HUES64 (cell line): ENCODE results near the gene SNAP25.

Experiments
- H3K27ac ChIP-seq: 2 replicates; pipeline ENCODE4 v1.7.0; 2013; ENCODE audit warnings: low read depth, low read length, inconsistent platforms
- H3K27me3 ChIP-seq: 2 replicates; pipeline ENCODE4 v1.6.1; 2013; ENCODE audit warnings: mild to moderate bottlenecking, low read length; ENCODE audit not compliant: insufficient read depth
- H3K36me3 ChIP-seq: 2 replicates; pipeline ENCODE4 v1.6.1; 2013; ENCODE audit warnings: mild to moderate bottlenecking, low read length; ENCODE audit not compliant: insufficient read depth
- H3K4me1 ChIP-seq: 2 replicates; pipeline ENCODE4 v1.6.1; 2013; ENCODE audit warnings: mild to moderate bottlenecking, low read length, moderate library complexity; ENCODE audit not compliant: insufficient read depth
- H3K4me3 ChIP-seq: 2 replicates; pipeline ENCODE4 v1.5.1; 2013; ENCODE audit warnings: mild to moderate bottlenecking, low read length, moderate library complexity
- H3K9ac ChIP-seq: 2 replicates; pipeline ENCODE4 v1.6.1; 2013; ENCODE audit warnings: mild to moderate bottlenecking, low read depth, low read length
- H3K9me3 ChIP-seq: 2 replicates; pipeline ENCODE4 v1.6.1; 2013; ENCODE audit warnings: low read depth, low read length; ENCODE audit not compliant: insufficient read depth
- WGBS: fragments of 150-250, 120-280 bp; methylation state at CpG from one replicate; pipeline ENCODE4 v1.1.7; 2013; ENCODE audit warnings: missing lambda C conversion rate; 5-methylcytosine and 5-hydroxymethylcytosine counted together

The SNAP25 gene

GRCh38 chr20:10342152-10342551, 123.5 kb downstream of the SNAP25 start:
- no peak overlapping the region for H3K27ac ChIP-seq
- no peaks in the 10 kb centered on the region for H3K27me3 ChIP-seq
- no peaks in the 10 kb centered on the region for H3K36me3 ChIP-seq
- H3K4me1 ChIP-seq, result peaks cover 8% of the 10 kb centered on the region; the same call in 1 of the 2 replicates
- 88% methylated on average over 1 of the region's 1 CpG for WGBS
- no peak overlapping the region for H3K4me3 ChIP-seq
- no peak overlapping the region for H3K9ac ChIP-seq
- peaks cover 8% of the 10 kb centered on the region for H3K9me3 ChIP-seq

DNA sequence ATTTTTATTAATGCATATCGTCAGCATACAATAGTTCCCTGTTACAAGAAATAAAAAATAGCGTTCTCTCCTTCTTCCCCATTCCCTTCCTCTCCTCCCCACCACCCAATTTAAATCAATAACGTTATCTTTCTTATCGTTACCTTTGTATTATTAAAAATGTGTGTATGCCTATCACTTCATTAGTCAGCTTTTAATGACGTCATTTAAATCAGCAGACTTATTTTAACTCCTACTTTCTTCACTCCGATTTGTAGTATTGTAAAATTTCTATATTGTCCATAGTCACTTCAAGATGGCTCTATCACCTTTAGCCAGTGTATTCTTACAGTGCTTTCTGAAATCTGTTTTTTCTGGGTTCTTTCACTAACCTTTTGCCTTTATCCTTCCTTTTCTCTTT, 126.3 kb downstream of the SNAP25 start:
- no peaks in the 10 kb centered on the region for H3K27me3 ChIP-seq
- H3K27ac ChIP-seq, result no peak overlapping the region
- no peaks in the 10 kb centered on the region for H3K36me3 ChIP-seq
- H3K4me3 ChIP-seq, result no peak overlapping the region
- H3K4me1 ChIP-seq, result peaks cover 8% of the 10 kb centered on the region; the same call in 1 of the 2 replicates
- no peak overlapping the region for H3K9ac ChIP-seq
- H3K9me3 ChIP-seq, result peaks cover 8% of the 10 kb centered on the region
- WGBS, result 91% methylated on average over 5 of the region's 6 CpGs

DNA sequence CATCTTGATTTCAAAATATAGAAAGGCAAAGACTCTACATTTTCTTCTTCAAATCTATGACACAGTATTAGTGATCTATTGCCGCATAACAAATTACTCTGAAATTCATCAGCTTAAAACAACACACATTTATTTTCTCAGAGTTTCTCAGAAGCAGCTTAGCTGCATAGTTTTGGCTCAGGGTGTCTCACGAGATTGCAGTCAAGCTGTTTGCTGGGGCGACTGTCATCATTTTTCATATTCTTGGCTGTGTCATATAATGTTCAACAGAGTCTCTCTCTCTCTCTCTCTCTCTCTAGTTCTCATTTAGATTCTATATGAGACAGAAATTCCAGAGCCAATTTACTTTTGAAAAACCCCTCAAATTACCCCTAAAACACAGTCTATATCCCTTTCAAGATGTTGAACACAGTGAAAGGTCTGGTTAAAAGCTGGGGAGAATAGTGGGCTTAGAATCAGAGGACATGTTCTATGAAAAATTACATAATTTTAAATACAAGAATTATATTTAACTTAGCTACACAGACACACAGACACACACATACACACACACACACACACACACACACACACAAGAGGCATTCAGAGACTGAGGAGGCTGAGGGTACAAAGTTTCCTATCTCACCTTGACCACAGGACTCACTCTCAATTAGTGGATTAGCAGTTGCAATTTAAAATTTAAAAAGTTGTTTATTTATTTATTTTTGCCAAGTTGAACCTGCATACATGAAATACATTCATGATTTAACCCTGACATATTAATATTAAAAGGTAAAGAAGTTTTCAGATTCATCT, 128.7 kb downstream of the SNAP25 start:
- WGBS, result 89% methylated on average over 3 of the region's 3 CpGs
- Histone ChIP-seq H3K27ac (no peak overlapping the region), H3K27me3 (no peaks in the 10 kb centered on the region), H3K4me3 (no peak overlapping the region), H3K9me3 (no peaks in the 10 kb centered on the region), H3K36me3 (no peaks in the 10 kb centered on the region), H3K9ac (no peak overlapping the region), H3K4me1 (peaks cover 25% of the 10 kb centered on the region)

GRCh38 chr20:10349118-10349517, 130.5 kb downstream of the SNAP25 start:
- WGBS, result 96% methylated on average over 3 of the region's 3 CpGs
- no peak overlapping the region for H3K9ac ChIP-seq
- no peak overlapping the region for H3K4me3 ChIP-seq
- no peaks in the 10 kb centered on the region for H3K27me3 ChIP-seq
- no peak overlapping the region for H3K27ac ChIP-seq
- peaks cover 40% of the 10 kb centered on the region for H3K4me1 ChIP-seq
- no peaks in the 10 kb centered on the region for H3K9me3 ChIP-seq
- no peaks in the 10 kb centered on the region for H3K36me3 ChIP-seq

- Histone ChIP-seq H3K27ac (no peak overlapping the region; the same call in 1 of the 2 replicates), H3K9me3 (no peaks in the 10 kb centered on the region), H3K4me1 (peaks cover 38% of the 10 kb centered on the region), H3K4me3 (no peak overlapping the region), H3K36me3 (no peaks in the 10 kb centered on the region), H3K9ac (no peak overlapping the region), H3K27me3 (no peaks in the 10 kb centered on the region)
- 93% methylated on average over 9 of the region's 9 CpGs for WGBS
Measured at GRCh38 chr20:10350188-10350842, 131.7 kb downstream of the SNAP25 start.

GRCh38 chr20:10352934-10353824, 134.5 kb downstream of the SNAP25 start:
- Histone ChIP-seq H3K4me1 (peaks cover 36% of the 10 kb centered on the region), H3K9ac (no peak overlapping the region), H3K27me3 (no peaks in the 10 kb centered on the region), H3K36me3 (no peaks in the 10 kb centered on the region), H3K9me3 (no peaks in the 10 kb centered on the region), H3K4me3 (no peak overlapping the region), H3K27ac (peak overlapping the region; percentile 74; the same call in 1 of the 2 replicates)
- 66% methylated on average over 6 of the region's 6 CpGs for WGBS

GRCh38 chr20:10356628-10357027, 138.0 kb downstream of the SNAP25 start:
- Histone ChIP-seq H3K4me3 (no peak overlapping the region), H3K36me3 (no peaks in the 10 kb centered on the region), H3K9ac (no peak overlapping the region), H3K27me3 (no peaks in the 10 kb centered on the region), H3K4me1 (peaks cover 26% of the 10 kb centered on the region), H3K9me3 (no peaks in the 10 kb centered on the region), H3K27ac (no peak overlapping the region)
- WGBS, result 100% methylated on average over 1 of the region's 1 CpG
